CD4-positive, alpha-beta T cell treated with Interleukin-1 beta for 1 hour (primary cell): Measurements from ENCODE around the gene GIGYF2.

Experiments
- DNase-seq, 2 donors: peaks; one replicate each; pipeline ENCODE4 v3.0.0-alpha.2; 2020 to 2022

The GIGYF2 gene

GRCh38 chr2:232883116-232883721 lies 186.1 kb downstream of the GIGYF2 start:
- DNase-seq = no peak

GRCh38 chr2:232884001-232884421 lies 186.9 kb downstream of the GIGYF2 start:
- no peak for DNase-seq

DNA sequence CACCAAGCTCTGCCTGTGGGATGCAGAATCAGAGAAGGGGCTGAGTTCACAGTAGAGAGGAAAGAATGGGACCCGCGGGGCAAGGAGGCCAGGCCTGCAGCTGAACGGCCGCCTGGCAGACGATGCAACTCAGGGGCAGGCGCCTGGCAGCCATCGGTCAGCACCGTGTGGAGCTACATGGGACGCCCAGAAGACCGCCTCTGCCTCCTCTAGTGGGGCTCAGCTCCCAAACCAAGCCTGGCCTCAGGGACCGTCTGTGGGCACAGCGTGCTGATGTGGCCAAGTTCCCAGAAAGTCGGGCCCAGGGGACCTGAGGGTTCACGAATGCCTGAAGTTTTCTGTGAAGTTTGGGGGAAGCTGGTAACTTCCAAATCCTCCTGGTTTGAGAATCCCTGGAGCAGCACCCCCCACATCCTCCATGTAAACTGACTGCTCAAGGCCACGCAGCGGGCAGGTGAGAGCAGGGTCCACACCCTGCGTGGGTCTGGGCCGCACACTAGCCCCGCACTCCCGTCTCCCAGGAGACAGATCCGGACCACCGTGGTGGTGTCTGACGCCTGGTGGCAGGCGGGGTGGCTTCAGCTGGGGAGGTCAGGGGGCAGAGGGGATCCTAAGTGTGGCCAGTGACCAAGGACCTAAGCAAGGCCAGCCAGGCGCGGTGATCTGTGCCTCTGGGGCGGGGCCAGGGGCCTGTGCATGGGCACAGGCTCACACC lies 187.6 kb downstream of the GIGYF2 start:
- DNase-seq = no peak

- no peak for DNase-seq
These were observed 188.3 kb downstream of the GIGYF2 start for GRCh38 chr2:232885264-232885961.

DNA sequence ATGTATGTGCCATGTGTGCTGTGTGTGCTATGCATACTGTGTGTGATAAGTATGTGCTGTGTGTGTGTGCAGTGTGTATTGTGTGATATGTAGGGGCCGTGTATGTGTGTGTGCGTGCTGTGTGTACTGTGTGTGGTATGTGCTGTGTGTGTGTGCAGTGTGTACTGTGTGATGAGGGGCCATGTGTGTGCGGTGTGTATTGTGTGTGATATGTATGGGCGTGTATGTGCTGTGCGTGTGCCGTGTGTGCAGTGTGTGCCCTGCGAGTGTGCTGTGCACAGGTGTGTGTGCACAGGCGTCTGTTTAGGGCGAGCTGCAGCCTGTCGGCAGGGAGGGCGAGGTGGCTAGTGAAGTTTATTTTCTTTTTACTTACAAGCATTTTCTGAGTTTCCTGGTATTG lies 189.0 kb downstream of the GIGYF2 start:
- DNase-seq = no peak

DNA sequence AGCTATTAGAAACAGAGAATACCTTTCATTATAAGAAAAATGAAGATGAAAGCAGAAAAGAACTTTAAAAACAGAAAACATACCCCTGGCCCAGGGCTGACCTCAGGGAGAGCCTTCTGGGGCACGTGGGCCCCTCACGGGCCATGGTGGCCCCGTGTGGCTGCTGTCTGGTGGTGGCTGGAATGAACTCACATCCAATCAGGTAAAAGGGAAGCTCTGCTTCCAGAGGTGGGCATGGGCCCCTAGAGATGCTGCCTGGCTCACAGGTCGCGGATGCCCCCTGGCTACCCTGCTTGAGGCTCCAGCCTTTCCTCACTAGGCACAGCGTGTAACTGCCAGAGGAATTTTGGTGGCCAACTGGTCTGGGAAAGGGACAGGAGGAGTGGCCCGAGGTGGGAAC lies 189.5 kb downstream of the GIGYF2 start:
- no peak for DNase-seq

GRCh38 chr2:232887171-232887850 lies 190.2 kb downstream of the GIGYF2 start:
- no peak for DNase-seq

DNA sequence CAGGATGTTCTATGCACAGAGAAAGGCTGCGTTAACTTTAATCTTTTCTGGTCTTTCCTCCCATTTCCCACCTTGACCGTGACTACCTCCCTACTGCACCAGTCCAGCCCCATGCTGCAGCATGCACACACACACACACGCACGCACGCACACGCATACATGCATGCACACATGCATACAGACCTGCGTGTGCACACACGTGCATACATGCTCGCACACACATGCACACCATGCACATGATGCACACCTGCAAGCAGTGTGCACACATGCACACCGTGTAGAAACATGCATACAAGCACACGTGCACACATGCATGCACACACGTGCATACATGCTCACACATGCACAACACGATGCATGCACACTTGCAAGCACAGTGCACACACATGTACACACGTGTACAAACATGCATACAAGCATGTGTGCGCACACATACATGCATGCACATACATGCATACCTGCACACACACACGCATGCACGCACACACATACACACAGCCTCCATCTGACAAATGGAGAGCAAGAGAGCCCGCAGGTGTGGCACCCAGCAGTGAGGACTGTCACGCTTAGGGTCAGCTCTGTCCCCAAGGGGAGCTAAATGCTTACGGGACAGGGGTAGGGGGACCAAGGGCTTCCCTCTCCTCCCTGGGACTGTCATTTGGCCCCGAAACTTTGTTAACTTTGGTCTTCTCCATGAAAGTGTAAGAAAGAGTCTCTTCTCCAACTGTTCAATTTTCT lies 191.1 kb downstream of the GIGYF2 start:
- no peak for DNase-seq

DNA sequence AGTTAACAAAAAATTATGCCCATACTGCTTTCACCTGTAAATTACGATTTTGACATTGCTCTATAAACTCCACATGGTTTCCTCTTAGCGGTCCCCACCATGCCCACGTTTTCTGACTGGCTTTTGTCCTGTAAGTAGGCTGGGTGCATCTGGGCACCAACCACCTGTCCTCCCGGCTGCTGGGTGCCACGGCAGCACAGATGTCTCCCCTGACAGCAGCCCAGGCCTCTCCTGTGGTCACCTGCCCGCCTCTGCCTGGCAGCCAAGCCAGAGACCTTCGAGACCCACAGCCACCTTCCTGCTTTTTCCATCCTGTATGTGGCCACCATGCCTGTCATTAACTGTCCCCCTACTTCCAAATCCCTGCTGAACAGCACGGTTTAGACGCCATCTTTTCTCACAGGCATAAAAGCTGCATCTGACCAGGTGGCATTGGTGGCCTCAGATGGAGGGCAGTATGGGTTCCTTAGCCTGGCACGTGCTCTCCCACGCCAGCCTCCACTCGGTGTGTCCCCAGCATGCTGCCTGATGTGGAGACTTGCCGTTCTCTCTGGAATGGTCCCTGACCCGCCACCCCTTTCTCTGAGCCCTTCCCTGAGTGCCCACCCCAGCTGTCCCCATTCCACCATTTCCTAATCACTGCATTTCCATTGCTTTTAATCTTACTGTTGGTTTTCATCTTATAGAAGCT lies 191.9 kb downstream of the GIGYF2 start:
- DNase-seq = no peak

DNA sequence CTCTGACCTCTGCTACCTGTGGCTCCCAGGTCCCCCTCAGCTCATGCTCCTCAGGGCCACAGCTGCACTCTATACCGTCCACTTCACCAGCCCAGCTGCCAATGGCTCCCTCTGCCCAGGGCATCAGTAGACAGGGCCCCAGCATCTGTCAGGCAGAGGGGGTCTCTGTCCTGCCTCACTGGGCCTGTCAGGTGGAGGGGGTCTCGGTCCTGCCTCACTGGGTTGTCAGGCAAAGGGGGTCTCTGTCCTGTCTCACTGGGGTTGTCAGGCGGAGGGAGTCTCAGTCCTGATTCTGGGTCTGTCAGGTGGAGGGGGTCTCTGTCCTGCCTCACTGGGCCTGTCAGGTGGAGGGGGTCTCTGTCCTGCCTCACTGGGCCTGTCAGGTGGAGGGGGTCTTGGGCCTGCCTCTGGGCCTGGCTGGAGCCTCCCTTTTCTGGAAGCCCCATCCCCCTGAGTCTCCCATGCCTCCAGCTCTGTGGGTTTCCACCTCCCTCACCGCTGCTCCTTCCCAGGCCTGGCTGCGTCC lies 192.8 kb downstream of the GIGYF2 start:
- DNase-seq = no peak

DNA sequence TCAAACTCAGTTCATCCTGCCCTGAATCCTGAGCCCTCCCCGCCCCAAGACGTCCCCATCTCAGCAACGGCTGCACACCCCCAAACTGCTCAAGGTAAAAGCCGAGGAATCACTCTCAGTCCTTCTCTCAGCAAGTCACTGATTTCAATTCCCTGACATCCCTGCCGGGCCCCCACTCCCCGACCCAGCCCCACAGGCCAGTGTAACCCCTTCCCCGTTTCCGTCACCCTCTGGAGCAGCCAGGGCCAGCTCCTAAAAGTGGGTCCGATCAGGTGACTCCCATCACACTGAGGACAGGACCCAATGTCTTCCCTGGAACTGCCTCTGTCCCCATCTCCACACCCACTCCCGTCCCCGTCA lies 193.4 kb downstream of the GIGYF2 start:
- DNase-seq = no peak

- DNase-seq = no peak
These were observed 193.9 kb downstream of the GIGYF2 start for GRCh38 chr2:232890896-232891601.

- no peak for DNase-seq
These were observed 194.5 kb downstream of the GIGYF2 start for GRCh38 chr2:232891621-232892071.

DNA sequence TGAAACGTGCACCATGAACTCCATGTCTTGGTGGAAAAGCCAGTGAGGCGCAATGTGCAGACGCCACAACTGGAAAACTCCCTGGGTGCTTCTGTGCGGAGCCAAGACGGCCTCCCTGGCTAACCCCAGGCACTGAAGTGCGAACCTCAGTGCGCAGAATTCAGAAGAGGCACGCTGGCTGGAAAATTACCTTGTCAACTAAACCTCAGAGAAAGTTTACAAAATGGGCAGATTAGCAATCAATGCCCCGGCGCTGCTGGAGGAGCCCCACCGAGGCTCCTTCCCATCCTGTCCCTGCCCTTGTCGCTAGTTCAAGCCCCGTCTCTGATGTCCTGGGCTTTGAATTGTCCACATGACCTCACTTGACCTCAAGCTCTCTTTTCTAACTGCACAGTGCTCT lies 195.1 kb downstream of the GIGYF2 start:
- no peak for DNase-seq

GRCh38 chr2:232892843-232893242 lies 195.7 kb downstream of the GIGYF2 start:
- DNase-seq = no peak

GRCh38 chr2:232893834-232894233 lies 196.7 kb downstream of the GIGYF2 start:
- no peak for DNase-seq

GRCh38 chr2:232894251-232894650 lies 197.1 kb downstream of the GIGYF2 start:
- DNase-seq = no peak

DNA sequence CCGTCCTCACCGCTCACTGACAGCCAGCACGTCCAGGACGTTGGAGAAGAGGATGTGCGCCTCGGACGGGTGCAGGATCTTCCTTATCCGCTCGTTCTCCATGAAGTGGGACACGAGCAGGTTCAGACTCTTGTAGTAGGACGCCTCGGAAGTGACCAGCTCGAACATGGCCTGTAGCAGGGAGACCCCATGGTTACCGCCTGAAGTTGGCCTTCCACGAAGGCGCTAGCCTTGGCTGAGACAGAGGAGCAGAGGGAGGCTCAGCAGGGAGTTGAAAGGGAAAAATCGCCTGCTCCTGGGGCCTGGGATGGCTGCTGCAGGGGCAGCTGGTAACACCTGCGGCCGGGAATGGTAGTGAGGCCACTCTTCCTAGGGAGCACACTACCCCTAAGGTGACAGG lies 197.6 kb downstream of the GIGYF2 start:
- DNase-seq = no peak

DNA sequence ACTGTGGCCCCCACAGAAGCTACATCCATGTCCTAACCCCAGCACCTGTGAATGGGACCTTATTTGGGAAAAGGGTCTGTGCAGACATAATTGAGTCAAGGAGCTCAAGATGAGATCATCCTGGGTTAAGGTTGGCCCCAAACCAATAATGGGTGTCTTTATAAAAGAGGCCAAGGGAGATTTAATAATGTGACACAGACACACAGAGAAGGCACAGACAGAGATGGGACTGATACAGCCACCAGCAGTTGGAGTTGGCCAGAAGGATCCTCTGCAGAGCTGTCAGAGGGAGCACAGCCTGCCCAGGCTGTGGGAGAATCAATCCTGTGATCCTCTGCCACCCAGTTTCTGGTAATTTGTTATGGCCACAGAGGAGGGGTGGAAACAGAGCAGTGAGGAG lies 199.0 kb downstream of the GIGYF2 start:
- DNase-seq = no peak

DNA sequence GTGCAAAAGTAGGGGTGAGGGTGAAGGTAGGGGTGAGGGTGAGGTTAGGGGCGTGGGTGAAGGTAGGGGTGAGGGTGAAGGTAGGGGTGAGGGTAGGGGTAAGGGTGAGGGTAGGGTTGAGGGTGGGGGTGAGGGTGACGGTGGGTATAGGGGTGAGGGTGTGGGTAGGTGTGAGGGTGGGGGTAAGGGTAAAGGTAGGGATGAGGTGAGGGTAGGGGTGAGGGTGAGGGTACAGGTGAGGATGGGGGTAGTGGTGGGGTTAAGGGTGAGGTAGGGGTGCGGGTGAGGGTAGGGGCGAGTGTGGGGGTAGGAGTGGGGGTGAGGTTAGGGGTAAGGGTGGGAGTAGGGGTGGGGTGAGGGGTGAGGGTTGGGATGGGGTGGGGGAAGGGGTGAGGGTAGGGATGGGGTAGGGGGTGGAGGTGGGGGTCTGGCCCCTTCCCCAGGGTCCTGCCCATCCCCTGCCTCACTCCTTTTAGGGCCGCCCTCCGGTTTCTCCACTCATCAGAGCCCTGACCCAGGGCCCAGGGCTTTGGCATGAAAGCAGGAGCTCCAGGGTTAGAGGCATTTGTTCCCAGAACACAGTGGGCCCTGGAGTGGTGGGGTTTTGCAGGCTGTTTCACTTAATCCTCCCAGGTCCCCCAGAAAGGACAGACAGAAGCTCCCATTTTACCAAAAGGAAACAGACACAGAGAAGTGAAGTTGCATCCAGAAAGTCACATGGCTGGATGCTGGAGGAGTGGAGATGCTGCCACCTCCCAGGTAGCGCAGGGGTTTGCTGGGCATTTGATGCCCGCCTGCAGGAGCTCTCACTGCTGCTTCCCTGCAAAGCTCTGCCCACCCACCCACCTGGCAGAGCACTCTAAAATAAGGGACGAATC lies 199.8 kb downstream of the GIGYF2 start:
- no peak for DNase-seq
